GM18511 (cell line): ENCODE measurements around the gene MAB21L2.

ENCODE experiments used
- ATAC-seq: cut with Tn5 transposase; IDR thresholded peaks from one replicate; pipeline ENCODE4 v1.9.1; 2021; ENCODE audit warnings: mild to moderate bottlenecking, moderate library complexity; ENCODE audit not compliant: unreplicated experiment

MAB21L2 gene

GRCh38 chr4:150600812-150601445, 19.0 kb downstream of the MAB21L2 start:
- ATAC-seq: no peak

GRCh38 chr4:150609131-150609530, 27.2 kb downstream of the MAB21L2 start:
- ATAC-seq: no peak

DNA sequence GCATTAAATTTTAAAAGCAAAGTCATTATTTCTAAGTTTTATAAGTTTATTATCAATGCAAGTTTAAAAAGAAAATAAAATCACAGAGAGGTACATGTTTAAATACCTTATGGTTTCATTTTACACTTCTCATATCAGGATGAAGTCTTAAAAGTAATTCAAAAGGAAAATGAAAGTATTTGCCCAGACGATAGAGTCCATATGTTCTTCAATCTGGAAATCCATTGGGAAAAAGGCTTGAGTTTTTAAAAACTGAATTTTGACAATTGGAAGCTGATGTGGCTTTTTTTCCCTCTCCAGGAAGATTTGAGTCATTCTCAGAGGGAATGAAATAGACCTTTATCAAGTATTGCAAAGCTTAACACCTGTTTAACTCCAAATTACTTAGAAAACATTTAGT, 37.1 kb downstream of the MAB21L2 start:
- ATAC-seq: no peak

DNA sequence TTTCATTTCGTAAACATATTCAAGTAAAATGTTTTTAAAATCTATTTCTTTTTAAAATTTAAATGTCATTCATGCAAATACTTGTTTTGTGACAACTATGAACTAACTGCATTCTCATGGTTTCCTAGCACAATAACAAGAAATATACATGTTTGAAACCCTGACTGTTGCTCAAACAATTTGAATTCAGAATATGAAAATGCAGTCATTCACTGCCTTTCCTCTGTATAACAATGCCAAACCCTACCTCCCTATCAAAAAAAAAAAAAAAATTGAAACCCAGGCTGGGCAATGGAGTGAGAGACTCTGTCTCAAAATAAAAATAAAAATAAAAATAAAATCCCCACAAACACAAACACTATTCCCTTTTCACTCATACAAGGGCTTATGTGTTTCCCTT, 42.1 kb downstream of the MAB21L2 start:
- ATAC-seq: no peak

DNA sequence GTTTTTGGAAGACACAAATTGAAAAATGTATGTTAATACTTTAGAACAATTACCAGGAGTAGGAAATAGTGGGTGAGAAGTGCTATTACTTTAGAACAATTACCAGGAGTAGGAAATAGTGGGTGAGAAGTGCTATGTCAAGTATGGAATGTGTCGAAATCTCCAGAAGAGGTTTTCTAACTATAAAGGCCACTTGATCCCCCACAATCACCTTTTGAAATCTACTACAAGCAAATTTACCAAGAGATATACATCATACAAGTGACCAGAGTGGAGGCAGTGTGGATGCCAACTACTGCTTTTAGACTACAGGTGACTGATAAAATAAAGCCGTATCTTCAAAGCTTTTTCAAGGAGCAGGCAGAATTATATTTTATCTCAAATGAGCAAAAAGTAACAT, 43.1 kb downstream of the MAB21L2 start:
- no peak for ATAC-seq

- no peak for ATAC-seq
Observed at GRCh38 chr4:150628073-150628472, 46.1 kb downstream of the MAB21L2 start.

- ATAC-seq: no peak
Observed at GRCh38 chr4:150632639-150633038, 50.7 kb downstream of the MAB21L2 start.
